ENCODE data around the gene NPAS3.

NPAS3 gene

DNA sequence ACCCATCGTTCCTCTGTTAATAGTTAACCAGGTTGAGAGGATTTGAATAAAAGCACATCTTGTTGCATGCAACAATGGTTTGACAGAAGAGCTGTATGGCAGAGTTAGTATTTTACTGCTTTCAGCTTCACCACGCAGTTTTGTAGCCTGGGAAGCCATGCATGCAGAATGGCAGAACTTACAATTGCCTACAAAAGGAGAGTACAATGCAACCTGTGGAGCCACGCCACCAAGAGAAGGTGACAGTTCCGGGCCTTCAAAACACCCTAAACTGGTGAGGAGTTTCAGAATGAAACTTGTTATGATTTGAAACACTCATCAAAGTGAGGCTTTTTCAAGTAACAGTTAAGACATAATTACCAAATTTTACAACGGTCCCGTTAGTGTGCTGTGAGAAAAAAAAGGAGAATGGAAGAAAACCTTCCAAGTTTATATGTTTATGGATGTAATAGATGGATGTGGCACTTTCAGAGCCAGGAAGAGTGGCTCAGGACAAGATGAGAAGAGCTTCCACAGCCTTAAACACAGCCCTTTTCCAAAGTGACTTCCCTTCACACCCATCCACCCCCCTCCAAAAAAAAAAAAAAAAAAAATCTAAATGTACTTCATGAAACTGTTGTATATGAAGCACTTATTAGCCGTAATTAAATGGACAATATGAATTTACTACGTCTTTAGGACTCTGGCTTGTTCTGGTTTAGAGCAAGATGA, 853.5 kb downstream of the NPAS3 start:
- H3K4me1 Mint-ChIP-seq (ENCODE audit: low read depth) = peaks cover 23% of the 10 kb centered on the region
- H3K27me3 Mint-ChIP-seq = peaks cover 36% of the 10 kb centered on the region
- no peak overlapping the region for H3K27ac Mint-ChIP-seq
- H3K36me3 Mint-ChIP-seq (ENCODE audit: low read depth) = no peaks in the 10 kb centered on the region
- no peaks in the 10 kb centered on the region for H3K9me3 Mint-ChIP-seq
- H3K4me3 Mint-ChIP-seq = no peak overlapping the region
- no peak for DNase-seq

DNA sequence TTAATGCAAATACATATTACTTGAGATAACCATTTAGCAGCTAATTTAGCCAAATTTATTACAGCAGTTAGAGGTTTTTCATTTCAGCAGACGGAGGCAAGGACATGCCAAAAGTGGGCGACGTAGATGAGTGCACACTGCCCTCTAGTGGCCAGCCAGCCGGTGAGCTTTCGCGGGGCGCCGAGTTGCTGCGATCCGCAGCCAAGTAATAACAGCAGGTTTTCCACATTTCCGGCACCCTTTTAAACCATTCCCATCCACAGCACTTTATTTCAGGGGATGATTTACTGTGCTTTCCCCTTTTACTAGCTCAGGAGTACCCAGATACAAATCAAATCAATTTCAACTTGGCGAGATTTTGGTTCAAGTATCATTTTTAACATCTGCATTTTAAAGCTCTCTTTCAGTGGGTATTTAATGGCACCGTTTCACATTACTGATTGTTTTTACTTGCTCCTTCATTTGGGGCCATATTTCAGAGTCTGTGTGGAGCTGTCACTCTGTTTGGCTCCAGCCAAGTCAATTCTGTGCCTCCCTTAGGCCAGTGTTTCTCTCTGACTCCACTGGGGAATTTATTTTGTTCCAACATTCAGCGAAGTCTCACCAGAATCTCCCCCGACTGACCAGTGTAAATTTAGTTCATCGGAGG, 854.2 kb downstream of the NPAS3 start:
- DNase-seq = peak; percentile 79
- no peaks in the 10 kb centered on the region for H3K9me3 Mint-ChIP-seq
- peaks cover 23% of the 10 kb centered on the region for H3K4me1 Mint-ChIP-seq (ENCODE audit: low read depth)
- peak overlapping the region; percentile 45 for H3K4me3 Mint-ChIP-seq
- no peaks in the 10 kb centered on the region for H3K36me3 Mint-ChIP-seq (ENCODE audit: low read depth)
- H3K27ac Mint-ChIP-seq = no peak overlapping the region
- H3K27me3 Mint-ChIP-seq = peaks cover 40% of the 10 kb centered on the region

DNA sequence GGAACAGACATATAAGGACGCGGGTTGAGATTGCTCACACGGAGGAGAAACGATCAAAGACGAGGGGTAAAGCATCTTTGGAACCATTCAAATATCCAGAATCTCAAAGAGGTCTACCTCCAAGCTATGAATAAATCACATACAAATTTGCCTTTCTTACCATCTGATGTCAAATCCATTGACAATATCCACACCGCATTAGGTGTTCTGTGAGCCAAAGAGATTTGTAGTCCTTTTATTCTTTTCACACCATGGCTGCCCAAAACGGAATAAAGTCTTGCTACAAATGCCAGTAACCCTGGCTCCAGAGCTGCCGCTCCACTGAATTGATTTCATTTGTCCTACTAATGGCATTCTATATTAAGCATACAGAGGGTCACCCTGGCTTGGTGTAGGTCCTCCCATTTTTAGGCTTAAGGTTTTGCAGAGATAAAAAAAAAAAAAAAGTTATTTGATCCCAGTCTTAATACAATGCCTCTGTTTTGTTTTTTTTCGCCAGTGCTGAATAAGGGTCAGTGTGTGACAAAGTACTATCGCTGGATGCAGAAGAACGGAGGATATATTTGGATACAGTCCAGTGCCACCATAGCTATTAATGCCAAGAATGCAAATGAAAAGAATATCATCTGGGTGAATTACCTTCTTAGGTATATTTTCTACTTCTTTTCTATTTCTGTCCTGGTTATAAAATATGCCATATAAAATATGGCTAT, 854.9 kb downstream of the NPAS3 start:
- Mint-ChIP-seq H3K4me1 (ENCODE audit: low read depth) (peaks cover 23% of the 10 kb centered on the region), H3K4me3 (no peak overlapping the region), H3K27me3 (peaks cover 48% of the 10 kb centered on the region), H3K9me3 (no peaks in the 10 kb centered on the region), H3K27ac (no peak overlapping the region), H3K36me3 (ENCODE audit: low read depth) (no peaks in the 10 kb centered on the region)
- no peak for DNase-seq

DNA sequence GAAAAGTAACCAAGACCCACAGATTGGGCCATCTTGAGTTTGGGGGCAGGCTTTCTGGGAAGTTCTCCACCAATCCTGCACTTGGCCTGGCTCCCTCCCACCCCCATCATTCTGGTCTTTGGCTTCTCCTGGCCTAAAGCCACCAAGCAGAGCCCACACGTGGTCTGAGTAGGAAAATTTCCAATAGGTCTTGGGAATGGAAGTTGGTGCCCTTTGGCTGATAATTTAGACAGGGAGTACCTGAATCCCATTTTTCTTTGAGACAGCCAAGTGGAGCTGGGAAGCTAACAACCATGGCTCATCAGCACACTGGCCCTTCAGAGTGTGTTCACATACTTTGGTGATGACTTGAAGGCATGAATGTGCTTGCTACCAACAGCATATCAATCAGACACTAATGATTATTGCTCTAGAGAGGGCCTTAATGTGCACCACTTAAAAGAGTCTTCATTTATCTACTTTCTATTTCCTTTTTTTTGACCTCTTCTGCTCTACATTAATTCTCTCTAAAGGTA, 856.2 kb downstream of the NPAS3 start:
- no peak overlapping the region for H3K4me3 Mint-ChIP-seq
- H3K4me1 Mint-ChIP-seq (ENCODE audit: low read depth) = peaks cover 25% of the 10 kb centered on the region
- H3K27ac Mint-ChIP-seq = no peak overlapping the region
- no peaks in the 10 kb centered on the region for H3K36me3 Mint-ChIP-seq (ENCODE audit: low read depth)
- no peak for DNase-seq
- H3K27me3 Mint-ChIP-seq = peaks cover 60% of the 10 kb centered on the region
- no peaks in the 10 kb centered on the region for H3K9me3 Mint-ChIP-seq

DNA sequence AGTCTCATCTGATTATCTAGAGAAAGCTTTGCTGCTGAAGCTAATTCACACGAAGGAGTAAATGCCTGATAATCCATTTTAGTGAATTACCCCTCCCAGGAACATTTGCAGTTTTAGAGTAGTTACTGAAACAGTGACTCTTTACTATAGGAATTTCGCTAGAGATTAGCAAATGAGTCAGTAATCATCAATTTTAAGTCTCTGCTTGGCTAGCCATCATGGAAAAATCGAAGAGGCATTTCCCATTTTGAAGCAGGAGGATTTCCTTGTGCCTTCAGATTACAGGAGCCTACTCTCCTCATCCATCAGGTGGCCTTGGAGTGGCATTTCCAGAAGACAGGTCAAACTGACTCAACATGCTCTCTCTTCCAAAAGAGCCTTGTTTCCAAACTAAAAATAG, 857.7 kb downstream of the NPAS3 start:
- Mint-ChIP-seq H3K27ac (no peak overlapping the region), H3K4me1 (ENCODE audit: low read depth) (peaks cover 22% of the 10 kb centered on the region), H3K27me3 (peaks cover 66% of the 10 kb centered on the region), H3K36me3 (ENCODE audit: low read depth) (no peaks in the 10 kb centered on the region), H3K4me3 (no peak overlapping the region), H3K9me3 (no peaks in the 10 kb centered on the region)
- DNase-seq = no peak

GRCh38 chr14:33799705-33800570, 861.3 kb downstream of the NPAS3 start:
- DNase-seq = no peak
- Mint-ChIP-seq H3K27ac (no peak overlapping the region), H3K4me3 (no peak overlapping the region), H3K36me3 (ENCODE audit: low read depth) (no peaks in the 10 kb centered on the region), H3K4me1 (ENCODE audit: low read depth) (peaks cover 5% of the 10 kb centered on the region), H3K9me3 (no peaks in the 10 kb centered on the region), H3K27me3 (peaks cover 59% of the 10 kb centered on the region)

DNA sequence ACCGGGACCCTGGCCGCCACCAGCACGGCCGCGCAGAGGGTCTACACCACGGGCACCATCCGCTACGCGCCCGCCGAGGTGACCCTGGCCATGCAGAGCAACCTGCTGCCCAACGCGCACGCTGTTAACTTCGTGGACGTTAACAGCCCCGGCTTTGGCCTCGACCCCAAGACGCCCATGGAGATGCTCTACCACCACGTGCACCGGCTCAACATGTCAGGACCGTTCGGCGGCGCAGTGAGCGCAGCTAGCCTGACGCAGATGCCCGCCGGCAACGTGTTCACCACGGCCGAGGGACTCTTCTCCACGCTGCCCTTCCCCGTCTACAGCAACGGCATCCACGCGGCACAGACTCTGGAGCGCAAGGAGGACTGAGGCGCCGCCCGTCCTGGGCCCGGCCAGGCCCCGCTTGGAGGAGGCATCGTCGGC, 862.1 kb downstream of the NPAS3 start:
- no peak for DNase-seq
- Mint-ChIP-seq H3K27ac (no peak overlapping the region), H3K4me3 (no peak overlapping the region), H3K9me3 (no peaks in the 10 kb centered on the region), H3K4me1 (ENCODE audit: low read depth) (peaks cover 5% of the 10 kb centered on the region), H3K27me3 (peaks cover 55% of the 10 kb centered on the region), H3K36me3 (ENCODE audit: low read depth) (no peaks in the 10 kb centered on the region)

DNA sequence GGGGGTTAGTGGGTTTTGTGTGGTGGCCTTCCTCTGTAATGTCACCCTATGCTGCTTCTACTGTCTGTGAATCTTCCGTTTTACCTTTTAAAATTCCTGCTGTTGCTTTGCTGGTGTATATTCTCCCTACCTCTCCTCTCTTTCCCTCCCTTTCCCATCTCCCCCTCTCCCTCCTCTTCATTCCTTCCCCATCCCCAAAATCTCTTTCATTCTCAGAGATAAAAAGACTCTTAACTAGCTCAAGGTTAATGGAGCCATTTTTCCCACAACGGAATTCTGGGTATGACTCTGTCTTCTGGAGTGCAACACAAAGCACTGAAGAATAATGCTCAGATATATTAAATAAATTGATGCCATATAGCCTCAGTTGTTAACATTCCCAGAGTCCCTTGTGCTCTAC, 864.1 kb downstream of the NPAS3 start:
- peaks cover 5% of the 10 kb centered on the region for H3K4me1 Mint-ChIP-seq (ENCODE audit: low read depth)
- no peak for DNase-seq
- H3K27ac Mint-ChIP-seq = no peak overlapping the region
- H3K9me3 Mint-ChIP-seq = no peaks in the 10 kb centered on the region
- peaks cover 50% of the 10 kb centered on the region for H3K27me3 Mint-ChIP-seq
- H3K36me3 Mint-ChIP-seq (ENCODE audit: low read depth) = no peaks in the 10 kb centered on the region
- H3K4me3 Mint-ChIP-seq = no peak overlapping the region

DNA sequence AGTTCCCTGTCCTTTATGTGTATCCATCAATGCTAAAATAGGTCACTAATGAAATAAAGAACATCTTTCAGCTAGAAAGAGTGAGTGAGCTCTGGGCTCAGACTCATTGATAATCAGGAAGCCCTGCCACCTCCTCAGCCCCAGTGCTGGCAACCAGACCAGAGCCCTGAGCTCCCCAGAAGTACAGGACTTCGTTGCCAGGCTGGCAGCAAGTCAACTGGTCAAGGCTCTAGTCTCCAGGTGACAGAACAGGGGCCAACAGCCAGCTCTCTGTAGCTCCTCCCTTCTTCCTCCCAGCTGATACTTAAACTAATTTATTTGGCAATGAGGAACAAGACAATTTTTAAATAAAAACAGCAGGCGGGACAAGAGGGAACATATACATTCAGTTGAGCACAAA, 866.9 kb downstream of the NPAS3 start:
- Mint-ChIP-seq H3K4me3 (no peak overlapping the region), H3K36me3 (ENCODE audit: low read depth) (no peaks in the 10 kb centered on the region), H3K27me3 (peaks cover 30% of the 10 kb centered on the region), H3K4me1 (ENCODE audit: low read depth) (peaks cover 2% of the 10 kb centered on the region), H3K27ac (no peak overlapping the region), H3K9me3 (no peaks in the 10 kb centered on the region)
- DNase-seq = no peak

DNA sequence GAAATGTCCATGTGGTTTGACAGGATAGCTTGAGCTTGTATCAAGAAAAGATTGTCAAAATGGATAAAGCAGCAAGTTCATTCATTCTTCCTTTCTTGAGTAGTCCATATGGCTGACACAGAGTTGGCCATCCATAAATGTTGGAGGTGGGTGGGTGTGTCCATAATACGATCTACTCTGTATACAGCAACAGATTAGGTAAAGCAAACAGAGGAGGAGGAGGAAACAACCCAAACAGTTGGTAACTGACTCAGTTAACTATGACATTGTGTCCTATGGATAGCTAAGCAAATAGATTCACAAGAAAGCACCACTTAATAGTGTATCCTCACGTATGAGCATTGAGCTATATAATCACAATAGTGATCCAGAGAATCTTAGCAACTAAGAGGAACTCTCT, 868.2 kb downstream of the NPAS3 start:
- Mint-ChIP-seq H3K27me3 (peaks cover 20% of the 10 kb centered on the region), H3K4me3 (no peak overlapping the region), H3K36me3 (ENCODE audit: low read depth) (no peaks in the 10 kb centered on the region), H3K4me1 (ENCODE audit: low read depth) (no peaks in the 10 kb centered on the region), H3K27ac (no peak overlapping the region), H3K9me3 (no peaks in the 10 kb centered on the region)
- no peak for DNase-seq

- Mint-ChIP-seq H3K4me1 (ENCODE audit: low read depth) (no peaks in the 10 kb centered on the region), H3K36me3 (ENCODE audit: low read depth) (no peaks in the 10 kb centered on the region), H3K27me3 (peaks cover 13% of the 10 kb centered on the region), H3K9me3 (no peaks in the 10 kb centered on the region), H3K27ac (no peak overlapping the region), H3K4me3 (no peak overlapping the region)
- DNase-seq = no peak
Measured at GRCh38 chr14:33808187-33808586, 869.5 kb downstream of the NPAS3 start.

GRCh38 chr14:33809396-33809981, 870.8 kb downstream of the NPAS3 start:
- no peak for DNase-seq
- H3K4me1 Mint-ChIP-seq (ENCODE audit: low read depth) = no peaks in the 10 kb centered on the region
- no peaks in the 10 kb centered on the region for H3K36me3 Mint-ChIP-seq (ENCODE audit: low read depth)
- no peak overlapping the region for H3K27ac Mint-ChIP-seq
- H3K9me3 Mint-ChIP-seq = no peaks in the 10 kb centered on the region
- peaks cover 22% of the 10 kb centered on the region for H3K27me3 Mint-ChIP-seq
- H3K4me3 Mint-ChIP-seq = no peak overlapping the region

- Mint-ChIP-seq H3K27ac (no peak overlapping the region), H3K4me3 (no peak overlapping the region), H3K36me3 (ENCODE audit: low read depth) (no peaks in the 10 kb centered on the region), H3K4me1 (ENCODE audit: low read depth) (no peaks in the 10 kb centered on the region), H3K27me3 (peaks cover 25% of the 10 kb centered on the region), H3K9me3 (no peaks in the 10 kb centered on the region)
- no peak for DNase-seq
Measured at GRCh38 chr14:33810308-33810707, 871.6 kb downstream of the NPAS3 start.

GRCh38 chr14:33811721-33812120, 873.0 kb downstream of the NPAS3 start:
- no peak for DNase-seq
- no peak overlapping the region for H3K4me3 Mint-ChIP-seq
- H3K36me3 Mint-ChIP-seq (ENCODE audit: low read depth) = no peaks in the 10 kb centered on the region
- no peaks in the 10 kb centered on the region for H3K9me3 Mint-ChIP-seq
- H3K27ac Mint-ChIP-seq = no peak overlapping the region
- peaks cover 32% of the 10 kb centered on the region for H3K27me3 Mint-ChIP-seq
- no peaks in the 10 kb centered on the region for H3K4me1 Mint-ChIP-seq (ENCODE audit: low read depth)
